ENCODE measurements around the gene SLC47A2. TPM values are rescaled to one million over a fixed set of nuclear protein-coding genes. Genes with fewer than 3 reads are reported as not detected.

The SLC47A2 gene
- total and polyA plus RNA-seq, 2 of the 13 experiments (the other 11 are each of a cell fraction or from before 2014, with no cell fraction given) = 0.04 TPM; not detected in 1

DNA sequence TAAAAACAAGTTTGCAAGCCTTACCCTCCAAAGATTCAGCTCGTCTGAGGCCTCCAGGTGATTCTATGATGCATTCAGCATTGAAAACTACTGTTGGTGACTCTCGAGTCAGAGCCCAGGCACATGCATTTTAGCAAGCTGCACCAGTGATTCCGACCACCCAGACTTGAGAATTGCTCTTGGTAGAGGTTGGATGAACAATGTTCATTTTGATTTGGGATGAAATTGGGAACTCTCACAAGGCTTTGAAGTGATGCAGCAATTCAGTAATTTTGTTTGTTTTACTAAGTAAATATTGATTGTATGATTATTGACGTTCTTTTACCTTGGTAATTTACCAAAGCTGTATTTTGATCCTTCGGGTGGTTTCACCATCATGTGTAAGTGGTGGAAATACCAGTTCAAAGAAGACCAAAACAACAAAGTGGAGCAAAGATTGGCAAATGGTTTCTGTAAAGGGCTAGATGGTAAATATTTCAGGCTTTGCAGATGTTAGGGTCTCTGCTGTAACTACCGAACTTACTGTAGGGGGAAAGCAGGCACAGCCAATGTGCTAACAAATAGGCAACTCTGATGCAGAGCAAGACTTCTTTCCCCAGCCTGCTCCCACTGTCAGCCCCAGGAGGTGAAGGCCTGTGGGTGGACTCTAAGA is 56.0 kb downstream of the SLC47A2 start (continued):
- TF ChIP-seq, protein P1, sequence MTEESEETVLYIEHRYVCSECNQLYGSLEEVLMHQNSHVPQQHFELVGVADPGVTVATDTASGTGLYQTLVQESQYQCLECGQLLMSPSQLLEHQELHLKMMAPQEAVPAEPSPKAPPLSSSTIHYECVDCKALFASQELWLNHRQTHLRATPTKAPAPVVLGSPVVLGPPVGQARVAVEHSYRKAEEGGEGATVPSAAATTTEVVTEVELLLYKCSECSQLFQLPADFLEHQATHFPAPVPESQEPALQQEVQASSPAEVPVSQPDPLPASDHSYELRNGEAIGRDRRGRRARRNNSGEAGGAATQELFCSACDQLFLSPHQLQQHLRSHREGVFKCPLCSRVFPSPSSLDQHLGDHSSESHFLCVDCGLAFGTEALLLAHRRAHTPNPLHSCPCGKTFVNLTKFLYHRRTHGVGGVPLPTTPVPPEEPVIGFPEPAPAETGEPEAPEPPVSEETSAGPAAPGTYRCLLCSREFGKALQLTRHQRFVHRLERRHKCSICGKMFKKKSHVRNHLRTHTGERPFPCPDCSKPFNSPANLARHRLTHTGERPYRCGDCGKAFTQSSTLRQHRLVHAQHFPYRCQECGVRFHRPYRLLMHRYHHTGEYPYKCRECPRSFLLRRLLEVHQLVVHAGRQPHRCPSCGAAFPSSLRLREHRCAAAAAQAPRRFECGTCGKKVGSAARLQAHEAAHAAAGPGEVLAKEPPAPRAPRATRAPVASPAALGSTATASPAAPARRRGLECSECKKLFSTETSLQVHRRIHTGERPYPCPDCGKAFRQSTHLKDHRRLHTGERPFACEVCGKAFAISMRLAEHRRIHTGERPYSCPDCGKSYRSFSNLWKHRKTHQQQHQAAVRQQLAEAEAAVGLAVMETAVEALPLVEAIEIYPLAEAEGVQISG (CRISPR knock-in tag; IDR thresholded peaks at IDR 0.05) = no peak
- TF ChIP-seq, protein P2, sequence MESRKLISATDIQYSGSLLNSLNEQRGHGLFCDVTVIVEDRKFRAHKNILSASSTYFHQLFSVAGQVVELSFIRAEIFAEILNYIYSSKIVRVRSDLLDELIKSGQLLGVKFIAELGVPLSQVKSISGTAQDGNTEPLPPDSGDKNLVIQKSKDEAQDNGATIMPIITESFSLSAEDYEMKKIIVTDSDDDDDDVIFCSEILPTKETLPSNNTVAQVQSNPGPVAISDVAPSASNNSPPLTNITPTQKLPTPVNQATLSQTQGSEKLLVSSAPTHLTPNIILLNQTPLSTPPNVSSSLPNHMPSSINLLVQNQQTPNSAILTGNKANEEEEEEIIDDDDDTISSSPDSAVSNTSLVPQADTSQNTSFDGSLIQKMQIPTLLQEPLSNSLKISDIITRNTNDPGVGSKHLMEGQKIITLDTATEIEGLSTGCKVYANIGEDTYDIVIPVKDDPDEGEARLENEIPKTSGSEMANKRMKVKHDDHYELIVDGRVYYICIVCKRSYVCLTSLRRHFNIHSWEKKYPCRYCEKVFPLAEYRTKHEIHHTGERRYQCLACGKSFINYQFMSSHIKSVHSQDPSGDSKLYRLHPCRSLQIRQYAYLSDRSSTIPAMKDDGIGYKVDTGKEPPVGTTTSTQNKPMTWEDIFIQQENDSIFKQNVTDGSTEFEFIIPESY (CRISPR knock-in tag; IDR thresholded peaks at IDR 0.05) = no peak
- TF ChIP-seq ZNF83 (CRISPR knock-in tag; IDR thresholded peaks at IDR 0.05; ENCODE audit: borderline replicate concordance) = no peak
- TF ChIP-seq REXO4 (CRISPR knock-in tag; IDR thresholded peaks at IDR 0.05; ENCODE audit: borderline replicate concordance) = no peak
- TF ChIP-seq POGZ (CRISPR knock-in tag; IDR thresholded peaks at IDR 0.05) = no peak; the same call in 1 of the 2 replicates
- 0 out of 2 replicates have a peak, but pooled peaks have one; percentile 16 for TF ChIP-seq NFYB (CRISPR knock-in tag; IDR thresholded peaks at IDR 0.05)
- no peak for TF ChIP-seq ZNF430 (CRISPR knock-in tag; IDR thresholded peaks at IDR 0.05)
- TF ChIP-seq ZNF362 (CRISPR knock-in tag; IDR thresholded peaks at IDR 0.05; ENCODE audit: borderline replicate concordance) = no peak; the same call in 1 of the 2 replicates
- TF ChIP-seq, protein P3, sequence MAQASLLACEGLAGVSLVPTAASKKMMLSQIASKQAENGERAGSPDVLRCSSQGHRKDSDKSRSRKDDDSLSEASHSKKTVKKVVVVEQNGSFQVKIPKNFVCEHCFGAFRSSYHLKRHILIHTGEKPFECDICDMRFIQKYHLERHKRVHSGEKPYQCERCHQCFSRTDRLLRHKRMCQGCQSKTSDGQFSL (CRISPR knock-in tag; IDR thresholded peaks at IDR 0.05) = no peak
- no peak for TF ChIP-seq DR1 (CRISPR knock-in tag; IDR thresholded peaks at IDR 0.05)
- TF ChIP-seq ZNF124 (CRISPR knock-in tag; IDR thresholded peaks at IDR 0.05) = peak; percentile 5; the same call in 1 of the 2 replicates
- no peak for TF ChIP-seq MIER2 (CRISPR knock-in tag; IDR thresholded peaks at IDR 0.05)
- TF ChIP-seq AKAP8 (CRISPR knock-in tag; IDR thresholded peaks at IDR 0.05) = no peak
- no peak for TF ChIP-seq GLI4 (CRISPR knock-in tag; IDR thresholded peaks at IDR 0.05; ENCODE audit: borderline replicate concordance)
- peak; percentile 72 for TF ChIP-seq HNF1A (IDR thresholded peaks at IDR 0.05; ENCODE audit: low read depth)
- peak; percentile 48; the same call in 1 of the 2 replicates for TF ChIP-seq HNF1A (CRISPR knock-in tag; IDR thresholded peaks at IDR 0.05; ENCODE audit: borderline replicate concordance)
- no peak for TF ChIP-seq TOPORS (CRISPR knock-in tag; IDR thresholded peaks at IDR 0.05)
- TF ChIP-seq ZNF660 (CRISPR knock-in tag; IDR thresholded peaks at IDR 0.05; ENCODE audit: borderline replicate concordance, low read depth) = no peak
- TF ChIP-seq PLRG1 (conservative IDR thresholded peaks at IDR 0.05) = no peak
- TF ChIP-seq ZNF432 (CRISPR knock-in tag; IDR thresholded peaks at IDR 0.05; ENCODE audit: borderline replicate concordance) = no peak
